ENCODE measurements around the gene ATXN10.

- TF ChIP-seq CBX3 (IDR thresholded peaks at IDR 0.05; ENCODE audit: borderline replicate concordance, low read depth): no peak
- TF ChIP-seq MYC (IDR thresholded peaks at IDR 0.05; ENCODE audit: insufficient read depth, insufficient read length, insufficient replicate concordance, low read length, severe bottlenecking): no peak
- no peak for TF ChIP-seq IRF4 (IDR thresholded peaks at IDR 0.05; ENCODE audit: low read depth, low read length)
- no peak for TF ChIP-seq CTCF (IDR thresholded peaks at IDR 0.05 in 2 of 3, conservative IDR thresholded peaks at IDR 0.05 in 1 of 3; ENCODE audit: control insufficient read depth in 2 of 3, extremely low read depth in 1 of 3, insufficient read depth in 1 of 3, low read depth in 3 of 3, low read length in 3 of 3)
- TF ChIP-seq POLR2A (IDR thresholded peaks at IDR 0.05; ENCODE audit: low read depth, low read length): no peak
- no peak for TF ChIP-seq TAF1 (IDR thresholded peaks at IDR 0.05; ENCODE audit: borderline replicate concordance, low read depth, low read length)
- no peak for TF ChIP-seq POLR2AphosphoS5 (IDR thresholded peaks at IDR 0.05; ENCODE audit: low read length)
- no peak for TF ChIP-seq MEF2A (IDR thresholded peaks at IDR 0.05; ENCODE audit: insufficient read depth, low read depth, low read length)
- no peak for TF ChIP-seq RFX5 (IDR thresholded peaks at IDR 0.05; ENCODE audit: low read depth, low read length)
These were observed 49.6 kb upstream of the ATXN10 start for GRCh38 chr22:45621836-45622600.

Measured in GM12878 (cell line).